ENCODE results near the gene INTS11. TPM values are rescaled to one million over a fixed set of nuclear protein-coding genes. Genes with fewer than 3 reads are reported as not detected.

Gene INTS11
- total and polyA plus RNA-seq, 2 donors (not counting 1 experiment from before 2014, with no cell fraction given): 149 to 245 TPM

- Mint-ChIP-seq H3K9me3 (ENCODE audit: insufficient read depth) (no peaks in the 10 kb centered on the region), H3K4me1 (peaks cover 4% of the 10 kb centered on the region), H3K4me3 (no peak overlapping the region), H3K27me3 (no peaks in the 10 kb centered on the region), H3K27ac (no peak overlapping the region)
- intact Hi-C loops (cut with micrococcal nuclease): no loop called here
- H3K9me3 ChIP-seq (ENCODE audit: control extremely low read depth in 1 of 3, control insufficient read depth in 2 of 3, insufficient read depth in 1 of 3, low read length in 2 of 3): no peaks in the 10 kb centered on the region
- no peak overlapping the region for H3K27ac ChIP-seq (ENCODE audit: low read length in 2 of 2)
- no peaks in the 10 kb centered on the region for H3K27me3 ChIP-seq (replicated peaks in 1 of 4; ENCODE audit: control extremely low read depth in 1 of 4, control insufficient read depth in 3 of 4, insufficient read depth in 4 of 4, low read length in 3 of 4)
- ChIA-PET POLR2A (no interaction called here), CTCF (interaction anchor here (1.7 kb wide), 1 partner anchor 13 kb away, joined by 5 read pairs; no protein-coding TSS in a partner anchor)
- H4K20me1 ChIP-seq (ENCODE audit: control insufficient read depth, insufficient read depth, low read length, poor library complexity, severe bottlenecking): no peaks in the 10 kb centered on the region
- no peak overlapping the region for H3K4me2 ChIP-seq (replicated peaks; ENCODE audit: low read depth, low read length, poor library complexity, severe bottlenecking)
- ATAC-seq (ENCODE audit: low read depth) (no peak), DNase-seq (no peak)
- H3K79me2 ChIP-seq (ENCODE audit: control insufficient read depth, insufficient read depth, low read length): no peaks in the 10 kb centered on the region
- H3K36me3 ChIP-seq (replicated peaks in 1 of 2; ENCODE audit: control extremely low read depth in 1 of 2, control insufficient read depth in 1 of 2, extremely low read depth in 1 of 2, insufficient read depth in 2 of 2, low read length in 1 of 2): no peaks in the 10 kb centered on the region
- no peak overlapping the region for H3K4me3 ChIP-seq (ENCODE audit: control extremely low read depth in 1 of 5, extremely low read depth in 1 of 5, insufficient read depth in 1 of 5, low read depth in 2 of 5, low read length in 4 of 5)
- no peak for TF ChIP-seq EZH2 (IDR thresholded peaks at IDR 0.05; ENCODE audit: borderline replicate concordance, insufficient read depth, low read depth, low read length, poor library complexity, severe bottlenecking)
- TF ChIP-seq, protein P1, sequence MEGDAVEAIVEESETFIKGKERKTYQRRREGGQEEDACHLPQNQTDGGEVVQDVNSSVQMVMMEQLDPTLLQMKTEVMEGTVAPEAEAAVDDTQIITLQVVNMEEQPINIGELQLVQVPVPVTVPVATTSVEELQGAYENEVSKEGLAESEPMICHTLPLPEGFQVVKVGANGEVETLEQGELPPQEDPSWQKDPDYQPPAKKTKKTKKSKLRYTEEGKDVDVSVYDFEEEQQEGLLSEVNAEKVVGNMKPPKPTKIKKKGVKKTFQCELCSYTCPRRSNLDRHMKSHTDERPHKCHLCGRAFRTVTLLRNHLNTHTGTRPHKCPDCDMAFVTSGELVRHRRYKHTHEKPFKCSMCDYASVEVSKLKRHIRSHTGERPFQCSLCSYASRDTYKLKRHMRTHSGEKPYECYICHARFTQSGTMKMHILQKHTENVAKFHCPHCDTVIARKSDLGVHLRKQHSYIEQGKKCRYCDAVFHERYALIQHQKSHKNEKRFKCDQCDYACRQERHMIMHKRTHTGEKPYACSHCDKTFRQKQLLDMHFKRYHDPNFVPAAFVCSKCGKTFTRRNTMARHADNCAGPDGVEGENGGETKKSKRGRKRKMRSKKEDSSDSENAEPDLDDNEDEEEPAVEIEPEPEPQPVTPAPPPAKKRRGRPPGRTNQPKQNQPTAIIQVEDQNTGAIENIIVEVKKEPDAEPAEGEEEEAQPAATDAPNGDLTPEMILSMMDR (IDR thresholded peaks at IDR 0.05): no peak
- no peak overlapping the region for H2AFZ ChIP-seq (ENCODE audit: insufficient read depth, low read depth, low read length, poor library complexity, severe bottlenecking)
- H3K9ac ChIP-seq (ENCODE audit: low read length): no peak overlapping the region
- peaks cover 5 to 8% of the 10 kb centered on the region in 2 donors for H3K4me1 ChIP-seq (ENCODE audit: control insufficient read depth in 2 of 2, insufficient read depth in 2 of 2, low read length in 2 of 2)
- whole genome bisulfite sequencing (ENCODE audit: insufficient coverage): 93% methylated on average over 11 of the region's 13 CpGs
Measured at GRCh38 chr1:1278620-1279019, 45.8 kb downstream of the INTS11 start.

DNA sequence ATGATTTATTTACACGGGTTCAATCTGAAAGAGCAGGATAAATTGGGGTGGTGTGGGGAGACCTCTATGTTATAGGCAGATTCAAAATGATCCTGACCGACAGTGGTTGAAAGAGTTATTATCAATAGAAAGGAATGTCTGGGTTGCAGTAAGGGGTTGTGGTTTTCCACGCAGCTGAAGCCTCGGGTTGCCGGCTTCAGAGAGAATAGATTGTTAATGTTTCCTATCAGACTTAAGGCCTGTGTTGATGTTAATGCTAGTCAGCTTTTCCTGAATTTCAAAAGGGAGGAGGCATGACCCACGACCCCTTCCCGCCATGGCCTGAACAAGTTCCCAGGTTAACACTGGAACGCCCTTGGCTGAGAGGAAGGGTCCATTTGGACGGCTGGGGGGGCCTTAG lies 48.6 kb downstream of the INTS11 start:
- WGBS (ENCODE audit: insufficient coverage): 90% methylated on average over 5 of the region's 9 CpGs
- Histone ChIP-seq H3K4me1 (ENCODE audit: control insufficient read depth in 2 of 2, insufficient read depth in 2 of 2, low read length in 2 of 2) (peaks cover 21 to 31% of the 10 kb centered on the region in 2 donors), H3K9ac (ENCODE audit: low read length) (no peak overlapping the region), H3K27ac (ENCODE audit: low read length in 2 of 2) (no peak overlapping the region), H3K36me3 (replicated peaks in 1 of 2; ENCODE audit: control extremely low read depth in 1 of 2, control insufficient read depth in 1 of 2, extremely low read depth in 1 of 2, insufficient read depth in 2 of 2, low read length in 1 of 2) (no peaks in the 10 kb centered on the region), H3K4me3 (ENCODE audit: control extremely low read depth in 1 of 5, extremely low read depth in 1 of 5, insufficient read depth in 1 of 5, low read depth in 2 of 5, low read length in 4 of 5) (no peak overlapping the region), H3K79me2 (ENCODE audit: control insufficient read depth, insufficient read depth, low read length) (peaks cover 28% of the 10 kb centered on the region), H4K20me1 (ENCODE audit: control insufficient read depth, insufficient read depth, low read length, poor library complexity, severe bottlenecking) (peaks cover 24% of the 10 kb centered on the region), H3K27me3 (replicated peaks in 1 of 4; ENCODE audit: control extremely low read depth in 1 of 4, control insufficient read depth in 3 of 4, insufficient read depth in 4 of 4, low read length in 3 of 4) (no peaks in the 10 kb centered on the region), H3K4me2 (replicated peaks; ENCODE audit: low read depth, low read length, poor library complexity, severe bottlenecking) (no peak overlapping the region), H2AFZ (ENCODE audit: insufficient read depth, low read depth, low read length, poor library complexity, severe bottlenecking) (no peak overlapping the region), H3K9me3 (ENCODE audit: control extremely low read depth in 1 of 3, control insufficient read depth in 2 of 3, insufficient read depth in 1 of 3, low read length in 2 of 3) (no peaks in the 10 kb centered on the region)
- DNase-seq: no peak
- POLR2A ChIA-PET: no interaction called here
- CTCF ChIA-PET: interaction anchor here (1.5 kb wide), 1 partner anchor 10 kb away, joined by 4 read pairs; no protein-coding TSS in a partner anchor
- no peaks in the 10 kb centered on the region for H3K27me3 Mint-ChIP-seq
- no peaks in the 10 kb centered on the region for H3K9me3 Mint-ChIP-seq (ENCODE audit: insufficient read depth)
- peak overlapping the region; percentile 15 for H3K27ac Mint-ChIP-seq
- no peak for ATAC-seq (ENCODE audit: low read depth)
- peak overlapping the region; percentile 40 for H3K4me3 Mint-ChIP-seq
- no peak for TF ChIP-seq EZH2 (IDR thresholded peaks at IDR 0.05; ENCODE audit: borderline replicate concordance, insufficient read depth, low read depth, low read length, poor library complexity, severe bottlenecking)
- TF ChIP-seq, protein P1 (IDR thresholded peaks at IDR 0.05): no peak
- intact Hi-C loops (cut with micrococcal nuclease): no loop called here
- H3K4me1 Mint-ChIP-seq: peaks cover 20% of the 10 kb centered on the region
